Endodermal cell (in vitro differentiated cells): ENCODE measurements around the gene PTPRN2. TPM values are rescaled to one million over a fixed set of nuclear protein-coding genes. Genes with fewer than 3 reads are reported as not detected.
"Not testable (repeated sequence)": the region's sequence is repeated elsewhere in the genome, so short reads cannot be mapped to it uniquely, and the experiment has no call there.

Experiments used
- DNase-seq: peaks from one replicate; pipeline ENCODE4 v3.0.0-alpha.2; 2017
- H3K27ac ChIP-seq: 2 replicates; pipeline ENCODE4 v1.5.1; 2013; ENCODE audit warnings: mild to moderate bottlenecking, low read depth, low read length, moderate library complexity
- H3K27me3 ChIP-seq: 2 replicates; pipeline ENCODE4 v1.6.1; 2013; ENCODE audit warnings: mild to moderate bottlenecking, low read length, moderate library complexity; ENCODE audit not compliant: insufficient read depth, control insufficient read depth, poor library complexity, severe bottlenecking
- H3K36me3 ChIP-seq: 2 replicates; pipeline ENCODE4 v1.7.0; 2013; ENCODE audit warnings: mild to moderate bottlenecking, low read length, moderate library complexity; ENCODE audit not compliant: control insufficient read depth, insufficient read depth
- H3K4me1 ChIP-seq: one replicate; pipeline ENCODE4 v1.7.0; 2013; ENCODE audit warnings: low read length; ENCODE audit not compliant: control insufficient read depth, insufficient read depth
- H3K4me3 ChIP-seq: 2 replicates; pipeline ENCODE4 v1.5.1; 2013; ENCODE audit warnings: mild to moderate bottlenecking, low read length, moderate library complexity
- H3K9ac ChIP-seq: 2 replicates; pipeline ENCODE4 v1.6.1; 2013; ENCODE audit warnings: mild to moderate bottlenecking, low read length, moderate library complexity; ENCODE audit not compliant: poor library complexity, severe bottlenecking; ENCODE audit errors: extremely low read depth
- H3K9me3 ChIP-seq: 2 replicates; pipeline ENCODE4 v1.6.1; 2013; ENCODE audit warnings: mild to moderate bottlenecking, low read length, moderate library complexity; ENCODE audit not compliant: control insufficient read depth
- H3K27ac Mint-ChIP-seq: 2 replicates; pipeline ENCODE4 v1.8.0; 2020; ENCODE audit warnings: mixed read lengths
- H3K27me3 Mint-ChIP-seq: 2 replicates; pipeline ENCODE4 v1.8.0; 2021; ENCODE audit warnings: mild to moderate bottlenecking, mixed read lengths; ENCODE audit not compliant: insufficient read depth
- H3K36me3 Mint-ChIP-seq: 2 replicates; pipeline ENCODE4 v1.8.0; 2020; ENCODE audit warnings: low read depth, mixed read lengths
- H3K4me1 Mint-ChIP-seq: 2 replicates; pipeline ENCODE4 v1.8.0; 2020; ENCODE audit warnings: mixed read lengths
- H3K4me3 Mint-ChIP-seq: 2 replicates; pipeline ENCODE4 v1.8.0; 2020; ENCODE audit warnings: mild to moderate bottlenecking, moderate library complexity, mixed read lengths
- H3K9me3 Mint-ChIP-seq: 2 replicates; pipeline ENCODE4 v1.8.0; 2020; ENCODE audit warnings: mild to moderate bottlenecking, mixed read lengths
- CTCF ChIP-seq: fragments of 200-600 bp; sonication (generic); conservative IDR thresholded peaks from 2 replicates; pipeline ENCODE4 v1.5.0; 2021; ENCODE audit warnings: antibody characterized with exemption, mild to moderate bottlenecking
- WGBS, 2 experiments: methylation state at CpG; one replicate each; pipeline versions ENCODE4 v1.1.5 to v1.1.7; 2013; ENCODE audit warnings: missing lambda C conversion rate in 2 of 2, mixed read lengths in 1 of 2; ENCODE audit not compliant: insufficient coverage in 1 of 2, insufficient read length in 1 of 2; 5-methylcytosine and 5-hydroxymethylcytosine counted together
- total RNA-seq, 2 donors: library from RNA; stranded (reverse); fragmentation: NEBNext Ultra II Directional in 1 of 2; extraction: Animal tissue kit (Norgen Biotek cat#: 25700) in 1 of 2; gene quantifications; 2 replicates in 1 of 2; 3 replicates in 1 of 2; pipeline ENCODE4 v1.2.1, GENCODE V29; 2021

PTPRN2 gene
- total RNA-seq, 2 donors from 2014 or later = 0.69 to 1.2 TPM

DNA sequence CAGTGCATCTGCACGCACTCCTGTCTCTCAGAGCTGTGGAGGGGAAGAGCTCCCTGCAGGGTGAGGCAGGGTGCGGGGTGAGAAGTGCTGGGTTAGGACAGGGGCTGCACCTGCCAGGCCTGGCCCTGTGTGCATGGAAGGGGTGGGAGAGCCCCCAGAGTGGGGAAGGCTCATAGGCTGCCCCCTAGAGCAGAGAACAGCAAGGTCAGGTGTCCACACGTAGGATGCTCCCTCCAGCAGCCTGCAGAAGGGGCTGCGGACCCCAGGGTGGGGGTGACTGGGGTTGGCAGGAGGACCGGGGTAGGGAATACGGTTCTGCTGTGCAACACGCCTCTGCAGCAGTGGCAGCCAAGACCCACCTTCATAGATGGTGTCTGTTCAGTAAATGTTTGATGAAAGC lies 208.6 kb downstream of the PTPRN2 start:
- Histone ChIP-seq H3K9ac (no peak overlapping the region), H3K27ac (no peak overlapping the region), H3K36me3 (no peaks in the 10 kb centered on the region), H3K4me1 (no peaks in the 10 kb centered on the region), H3K27me3 (no peaks in the 10 kb centered on the region), H3K4me3 (no peak overlapping the region), H3K9me3 (peaks cover 72% of the 10 kb centered on the region)
- Mint-ChIP-seq H3K36me3 (no peaks in the 10 kb centered on the region), H3K4me1 (peaks cover 6% of the 10 kb centered on the region), H3K4me3 (no peak overlapping the region), H3K27ac (no peak overlapping the region), H3K27me3 (no peaks in the 10 kb centered on the region), H3K9me3 (peaks cover 44% of the 10 kb centered on the region)
- DNase-seq = no peak
- TF ChIP-seq CTCF = no peak
- 72 to 80% methylated on average over 3 to 7 of the region's 7 CpGs for WGBS, 2 experiments

- Histone ChIP-seq H3K36me3 (no peaks in the 10 kb centered on the region), H3K27me3 (no peaks in the 10 kb centered on the region), H3K9ac (no peak overlapping the region), H3K4me3 (no peak overlapping the region), H3K27ac (no peak overlapping the region), H3K9me3 (peaks cover 72% of the 10 kb centered on the region), H3K4me1 (no peaks in the 10 kb centered on the region)
- Mint-ChIP-seq H3K36me3 (no peaks in the 10 kb centered on the region), H3K27ac (no peak overlapping the region), H3K4me3 (no peak overlapping the region), H3K27me3 (no peaks in the 10 kb centered on the region), H3K9me3 (peaks cover 44% of the 10 kb centered on the region), H3K4me1 (peaks cover 5% of the 10 kb centered on the region)
- WGBS, 2 experiments = 63 to 73% methylated on average over 8 to 14 of the region's 14 CpGs
- DNase-seq = no peak
- TF ChIP-seq CTCF = no peak
Observed at GRCh38 chr7:158377800-158378623, 209.6 kb downstream of the PTPRN2 start.

DNA sequence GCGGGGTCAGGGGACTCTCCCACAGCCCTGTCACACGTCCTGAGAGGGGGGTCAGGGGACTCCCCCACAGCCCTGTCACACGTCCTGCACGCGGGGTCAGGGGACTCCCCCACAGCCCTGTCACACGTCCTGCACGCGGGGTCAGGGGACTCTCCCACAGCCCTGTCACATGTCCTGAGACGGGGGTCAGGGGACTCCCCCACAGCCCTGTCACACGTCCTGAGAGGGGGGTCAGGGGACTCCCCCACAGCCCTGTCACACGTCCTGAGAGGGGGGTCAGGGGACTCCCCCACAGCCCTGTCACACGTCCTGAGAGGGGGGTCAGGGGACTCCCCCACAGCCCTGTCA lies 210.8 kb downstream of the PTPRN2 start:
- H3K9ac ChIP-seq, H3K27ac ChIP-seq, DNase-seq, H3K36me3 ChIP-seq, H3K27me3 ChIP-seq, H3K4me1 ChIP-seq, H3K27me3 Mint-ChIP-seq, H3K27ac Mint-ChIP-seq, H3K36me3 Mint-ChIP-seq, H3K4me3 Mint-ChIP-seq, H3K4me3 ChIP-seq, H3K4me1 Mint-ChIP-seq: not testable (repeated sequence)
- 92% methylated on average over 2 of the region's 12 CpGs; no CpG with 5 or more reads in 1 of the 2 experiments for WGBS, 2 experiments
- H3K9me3 ChIP-seq = peaks cover 63% of the 10 kb centered on the region
- peaks cover 41% of the 10 kb centered on the region for H3K9me3 Mint-ChIP-seq

DNA sequence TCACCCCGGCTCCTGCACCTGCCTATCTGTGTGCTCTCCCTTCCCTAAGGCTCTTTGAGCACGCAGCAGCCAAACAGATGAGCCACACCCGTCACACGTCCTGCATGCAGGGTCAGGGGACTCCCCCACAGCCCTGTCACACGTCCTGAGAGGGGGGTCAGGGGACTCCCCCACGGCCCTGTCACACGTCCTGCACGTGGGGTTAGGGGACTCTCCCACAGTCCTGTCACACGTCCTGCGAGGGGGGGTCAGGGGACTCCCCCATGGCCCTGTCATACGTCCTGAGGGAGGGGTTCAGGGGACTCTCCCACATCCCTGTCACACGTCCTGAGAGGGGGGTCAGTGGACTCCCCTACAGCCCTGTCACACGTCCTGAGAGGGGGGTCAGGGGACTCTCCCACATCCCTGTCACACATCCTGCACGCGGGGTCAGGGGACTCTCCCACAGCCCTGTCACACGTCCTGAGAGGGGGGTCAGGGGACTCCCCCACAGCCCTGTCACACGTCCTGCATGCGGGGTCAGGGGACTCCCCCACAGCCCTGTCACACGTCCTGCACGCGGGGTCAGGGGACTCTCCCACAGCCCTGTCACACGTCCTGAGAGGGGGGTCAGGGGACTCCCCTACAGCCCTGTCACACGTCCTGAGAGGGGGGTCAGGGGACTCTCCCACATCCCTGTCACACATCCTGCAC lies 211.3 kb downstream of the PTPRN2 start:
- H3K4me1 ChIP-seq, H3K27ac ChIP-seq, H3K27me3 ChIP-seq, H3K4me1 Mint-ChIP-seq, H3K27me3 Mint-ChIP-seq, H3K27ac Mint-ChIP-seq, H3K4me3 Mint-ChIP-seq, H3K4me3 ChIP-seq, H3K36me3 Mint-ChIP-seq, H3K36me3 ChIP-seq, DNase-seq, H3K9ac ChIP-seq: not testable (repeated sequence)
- peaks cover 36% of the 10 kb centered on the region for H3K9me3 Mint-ChIP-seq
- H3K9me3 ChIP-seq = peaks cover 61% of the 10 kb centered on the region
- WGBS, 2 experiments = 51 to 67% methylated on average over 4 to 19 of the region's 23 CpGs
